Measurements from ENCODE around the gene C4orf50. TPM values are rescaled to one million over a fixed set of nuclear protein-coding genes. Genes with fewer than 3 reads are reported as not detected.

The C4orf50 gene
- total and polyA plus RNA-seq, 4 experiments from 2014 or later = 0.02 to 0.26 (median 0.25) TPM; not detected in 1

GRCh38 chr4:6031846-6032245 lies 13.6 kb upstream of the C4orf50 start:
- Mint-ChIP-seq H3K9me3 (no peaks in the 10 kb centered on the region), H3K27me3 (no peaks in the 10 kb centered on the region), H3K4me1 (no peaks in the 10 kb centered on the region), H3K36me3 (peaks cover 0 to 5% of the 10 kb centered on the region in 2 donors), H3K4me3 (no peak overlapping the region), H3K27ac (no peak overlapping the region)
- Histone ChIP-seq H3K4me3 (ENCODE audit: low read length in 2 of 2) (no peak overlapping the region), H3K27ac (ENCODE audit: low read depth, low read length) (no peak overlapping the region), H3K27me3 (ENCODE audit: insufficient read depth, low read length) (no peaks in the 10 kb centered on the region), H3K9me3 (ENCODE audit: control insufficient read depth in 1 of 2, low read length in 2 of 2) (no peaks in the 10 kb centered on the region), H3K36me3 (ENCODE audit: insufficient read depth, low read length) (no peaks in the 10 kb centered on the region), H3K4me1 (ENCODE audit: insufficient read depth, low read length) (no peaks in the 10 kb centered on the region)
- ChIA-PET CTCF (ENCODE audit: partially characterized antibody) (no interaction called here), POLR2A (ENCODE audit: partially characterized antibody) (no interaction called here)
- intact Hi-C loops (cut with micrococcal nuclease) = no loop called here
- DNase-seq = no peak

- ChIA-PET POLR2A (ENCODE audit: partially characterized antibody) (no interaction called here), CTCF (ENCODE audit: partially characterized antibody) (no interaction called here)
- Mint-ChIP-seq H3K4me1 (no peaks in the 10 kb centered on the region), H3K27ac (no peak overlapping the region), H3K27me3 (no peaks in the 10 kb centered on the region), H3K9me3 (no peaks in the 10 kb centered on the region), H3K36me3 (peaks cover 0 to 5% of the 10 kb centered on the region in 2 donors), H3K4me3 (no peak overlapping the region)
- Histone ChIP-seq H3K4me3 (ENCODE audit: low read length in 2 of 2) (no peak overlapping the region), H3K27me3 (ENCODE audit: insufficient read depth, low read length) (no peaks in the 10 kb centered on the region), H3K36me3 (ENCODE audit: insufficient read depth, low read length) (no peaks in the 10 kb centered on the region), H3K27ac (ENCODE audit: low read depth, low read length) (no peak overlapping the region), H3K9me3 (ENCODE audit: control insufficient read depth in 1 of 2, low read length in 2 of 2) (no peaks in the 10 kb centered on the region), H3K4me1 (ENCODE audit: insufficient read depth, low read length) (no peaks in the 10 kb centered on the region)
- intact Hi-C loops (cut with micrococcal nuclease) = no loop called here
- no peak for DNase-seq
Measured at GRCh38 chr4:6030679-6031078, 12.4 kb upstream of the C4orf50 start.

DNA sequence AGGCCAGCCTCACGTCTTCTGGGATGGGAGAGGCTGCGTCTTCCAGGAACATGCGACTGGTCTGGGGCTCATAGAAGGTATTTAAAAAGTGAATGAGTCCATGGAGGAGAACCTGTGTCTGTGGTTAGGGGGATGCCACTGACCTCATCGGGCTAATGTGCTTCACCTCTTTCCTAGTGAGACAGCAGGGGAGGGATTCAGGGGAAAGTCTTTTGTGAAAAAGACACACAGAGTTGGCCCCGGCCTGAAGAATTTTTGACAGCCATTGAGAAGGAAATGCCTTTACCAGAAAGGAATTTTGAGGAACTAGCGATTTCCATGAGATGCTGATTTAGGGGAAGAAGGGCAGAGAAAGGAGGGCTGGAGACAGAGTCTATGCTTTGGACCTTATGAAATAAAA lies 11.0 kb upstream of the C4orf50 start:
- no peaks in the 10 kb centered on the region for H3K4me1 ChIP-seq (ENCODE audit: insufficient read depth, low read length)
- no peaks in the 10 kb centered on the region for H3K36me3 ChIP-seq (ENCODE audit: insufficient read depth, low read length)
- no peaks in the 10 kb centered on the region for H3K9me3 Mint-ChIP-seq
- H3K27ac ChIP-seq (ENCODE audit: low read depth, low read length) = no peak overlapping the region
- ChIA-PET CTCF (ENCODE audit: partially characterized antibody) (interaction anchor here (1.5 kb wide), 1 partner anchor 8 kb away, joined by 4 read pairs; no protein-coding TSS in a partner anchor), POLR2A (ENCODE audit: partially characterized antibody) (no interaction called here)
- H3K4me3 ChIP-seq (ENCODE audit: low read length in 2 of 2) = no peak overlapping the region
- no peak overlapping the region for H3K4me3 Mint-ChIP-seq
- H3K27me3 Mint-ChIP-seq = no peaks in the 10 kb centered on the region
- no peak for DNase-seq
- H3K9me3 ChIP-seq (ENCODE audit: control insufficient read depth in 1 of 2, low read length in 2 of 2) = no peaks in the 10 kb centered on the region
- no peaks in the 10 kb centered on the region for H3K27me3 ChIP-seq (ENCODE audit: insufficient read depth, low read length)
- H3K4me1 Mint-ChIP-seq = no peaks in the 10 kb centered on the region
- H3K27ac Mint-ChIP-seq = no peak overlapping the region
- peaks cover 0 to 2% of the 10 kb centered on the region in 2 donors for H3K36me3 Mint-ChIP-seq
- intact Hi-C loops (cut with micrococcal nuclease) = no loop called here

DNA sequence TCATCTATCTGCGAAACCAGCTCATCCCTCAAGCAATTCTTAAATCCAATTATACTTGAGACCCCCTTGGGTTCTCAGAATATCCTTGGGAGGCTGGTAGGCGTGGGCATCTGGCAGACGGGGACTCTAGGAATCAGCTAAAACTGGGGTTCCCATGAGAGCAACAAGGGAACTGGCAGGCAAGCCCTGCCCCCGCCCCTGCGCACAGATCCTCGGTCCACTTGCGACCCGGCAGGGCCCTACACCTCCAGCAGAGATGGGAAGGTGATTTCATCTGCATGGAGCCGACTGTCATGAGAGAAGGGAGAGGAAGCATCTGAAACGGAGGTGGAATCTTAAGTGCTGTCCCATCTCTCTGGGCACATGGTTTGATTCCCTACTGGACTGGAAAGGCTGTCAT lies 9.9 kb upstream of the C4orf50 start:
- no peaks in the 10 kb centered on the region for H3K27me3 ChIP-seq (ENCODE audit: insufficient read depth, low read length)
- no peaks in the 10 kb centered on the region for H3K36me3 ChIP-seq (ENCODE audit: insufficient read depth, low read length)
- Mint-ChIP-seq H3K36me3 (peaks cover 0 to 2% of the 10 kb centered on the region in 2 donors), H3K4me3 (no peak overlapping the region), H3K27me3 (no peaks in the 10 kb centered on the region), H3K9me3 (no peaks in the 10 kb centered on the region), H3K27ac (no peak overlapping the region), H3K4me1 (no peaks in the 10 kb centered on the region)
- intact Hi-C loops (cut with micrococcal nuclease) = no loop called here
- no peak overlapping the region for H3K4me3 ChIP-seq (ENCODE audit: low read length in 2 of 2)
- H3K9me3 ChIP-seq (ENCODE audit: control insufficient read depth in 1 of 2, low read length in 2 of 2) = no peaks in the 10 kb centered on the region
- POLR2A ChIA-PET (ENCODE audit: partially characterized antibody) = interaction anchor here (1.0 kb wide), 1 partner anchor 17 kb away, joined by 3 read pairs; no protein-coding TSS in a partner anchor
- DNase-seq = no peak
- no peaks in the 10 kb centered on the region for H3K4me1 ChIP-seq (ENCODE audit: insufficient read depth, low read length)
- CTCF ChIA-PET (ENCODE audit: partially characterized antibody) = no interaction called here
- H3K27ac ChIP-seq (ENCODE audit: low read depth, low read length) = no peak overlapping the region

- Mint-ChIP-seq H3K27ac (no peak overlapping the region), H3K27me3 (no peaks in the 10 kb centered on the region), H3K4me1 (no peaks in the 10 kb centered on the region), H3K4me3 (no peak overlapping the region), H3K36me3 (peaks cover 0 to 2% of the 10 kb centered on the region in 2 donors), H3K9me3 (no peaks in the 10 kb centered on the region)
- H3K4me1 ChIP-seq (ENCODE audit: insufficient read depth, low read length) = no peaks in the 10 kb centered on the region
- no peaks in the 10 kb centered on the region for H3K9me3 ChIP-seq (ENCODE audit: control insufficient read depth in 1 of 2, low read length in 2 of 2)
- H3K36me3 ChIP-seq (ENCODE audit: insufficient read depth, low read length) = no peaks in the 10 kb centered on the region
- no peak overlapping the region for H3K27ac ChIP-seq (ENCODE audit: low read depth, low read length)
- H3K27me3 ChIP-seq (ENCODE audit: insufficient read depth, low read length) = no peaks in the 10 kb centered on the region
- CTCF ChIA-PET (ENCODE audit: partially characterized antibody) = no interaction called here
- no peak for DNase-seq
- POLR2A ChIA-PET (ENCODE audit: partially characterized antibody) = no interaction called here
- intact Hi-C loops (cut with micrococcal nuclease) = no loop called here
- no peak overlapping the region for H3K4me3 ChIP-seq (ENCODE audit: low read length in 2 of 2)
Measured at GRCh38 chr4:6027392-6027791, 9.2 kb upstream of the C4orf50 start.

DNA sequence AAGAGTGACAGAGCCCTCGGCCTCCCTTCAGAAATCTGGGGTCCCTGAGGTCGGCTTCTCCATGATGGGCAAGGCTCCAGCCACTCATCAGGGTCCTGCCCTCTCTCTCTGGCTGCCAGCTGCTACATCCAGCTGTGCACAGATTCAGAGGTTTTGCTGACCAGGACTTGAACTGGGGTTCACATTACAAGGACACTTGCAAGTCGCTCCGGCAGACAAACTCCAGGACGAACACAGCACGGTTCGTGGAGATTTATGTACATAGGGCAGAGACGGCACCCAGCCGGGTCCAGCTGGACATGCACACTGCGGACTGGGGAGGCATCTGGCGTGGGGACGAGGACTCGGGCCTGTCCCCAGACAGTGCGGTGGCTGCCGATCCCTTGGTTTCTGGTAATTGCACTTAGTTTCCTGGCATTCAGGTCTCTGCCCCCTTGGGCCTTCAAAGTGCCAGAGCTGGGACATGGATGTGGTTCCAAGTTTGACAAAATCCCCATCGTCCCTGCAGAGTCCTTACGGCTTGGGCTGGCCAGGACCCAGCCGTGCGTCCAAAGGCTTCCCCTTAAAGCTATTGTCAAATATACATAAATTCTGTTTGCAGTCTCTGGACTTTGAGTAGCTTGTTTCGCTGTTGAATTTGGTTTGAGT lies 6.2 kb upstream of the C4orf50 start:
- Histone ChIP-seq H3K27me3 (ENCODE audit: insufficient read depth, low read length) (no peaks in the 10 kb centered on the region), H3K36me3 (ENCODE audit: insufficient read depth, low read length) (no peaks in the 10 kb centered on the region), H3K27ac (ENCODE audit: low read depth, low read length) (no peak overlapping the region), H3K4me3 (ENCODE audit: low read length in 2 of 2) (no peak overlapping the region), H3K4me1 (ENCODE audit: insufficient read depth, low read length) (no peaks in the 10 kb centered on the region), H3K9me3 (ENCODE audit: control insufficient read depth in 1 of 2, low read length in 2 of 2) (no peaks in the 10 kb centered on the region)
- H3K4me3 Mint-ChIP-seq = no peak overlapping the region
- H3K27me3 Mint-ChIP-seq = peaks cover 0 to 1% of the 10 kb centered on the region in 2 donors
- intact Hi-C loops (cut with micrococcal nuclease) = no loop called here
- CTCF ChIA-PET (ENCODE audit: partially characterized antibody) = no interaction called here
- no peaks in the 10 kb centered on the region for H3K4me1 Mint-ChIP-seq
- peaks cover 0 to 2% of the 10 kb centered on the region in 2 donors for H3K36me3 Mint-ChIP-seq
- POLR2A ChIA-PET (ENCODE audit: partially characterized antibody) = no interaction called here
- no peaks in the 10 kb centered on the region for H3K9me3 Mint-ChIP-seq
- no peak for DNase-seq
- H3K27ac Mint-ChIP-seq = no peak overlapping the region

DNA sequence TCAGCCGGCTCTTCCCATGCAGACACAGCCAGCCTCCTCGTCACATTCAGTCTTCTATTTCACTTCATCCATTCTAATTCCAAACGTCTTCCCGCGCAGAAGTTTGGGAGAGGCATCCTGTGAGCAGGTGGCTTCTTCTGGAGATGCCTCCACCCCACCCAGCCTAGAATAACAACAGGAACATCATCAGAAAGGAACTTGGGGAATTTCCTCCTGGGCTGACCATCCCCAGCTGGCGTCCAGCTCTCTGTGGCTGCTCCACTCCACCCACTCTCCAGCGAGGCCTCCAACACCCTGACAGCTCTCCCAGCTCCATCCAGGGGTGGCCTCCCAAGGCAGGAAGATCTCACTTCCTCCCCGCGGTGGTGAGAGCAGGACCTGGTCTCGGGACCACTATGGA lies 5.5 kb upstream of the C4orf50 start:
- H3K9me3 ChIP-seq (ENCODE audit: control insufficient read depth in 1 of 2, low read length in 2 of 2) = no peaks in the 10 kb centered on the region
- Mint-ChIP-seq H3K9me3 (peaks cover 0 to 1% (median 0%) of the 10 kb centered on the region in 8 donors), H3K4me1 (peaks cover 0 to 1% (median under 1%) of the 10 kb centered on the region in 4 donors), H3K27me3 (peaks cover 0 to 3% of the 10 kb centered on the region in 2 donors), H3K27ac (peak overlapping the region in 1 of 7 donors; percentile 62), H3K36me3 (peaks cover 0 to 1% of the 10 kb centered on the region in 2 donors), H3K4me3 (no peak overlapping the region)
- ChIA-PET CTCF (ENCODE audit: partially characterized antibody) (no interaction called here), POLR2A (ENCODE audit: partially characterized antibody) (no interaction called here)
- no peak overlapping the region for H3K27ac ChIP-seq (ENCODE audit: low read depth, low read length)
- intact Hi-C loops (cut with micrococcal nuclease) = no loop called here
- no peak for DNase-seq
- no peaks in the 10 kb centered on the region for H3K27me3 ChIP-seq (ENCODE audit: insufficient read depth, low read length)
- no peak overlapping the region for H3K4me3 ChIP-seq (ENCODE audit: low read length in 2 of 2)
- H3K4me1 ChIP-seq (ENCODE audit: insufficient read depth, low read length) = no peaks in the 10 kb centered on the region
- no peaks in the 10 kb centered on the region for H3K36me3 ChIP-seq (ENCODE audit: insufficient read depth, low read length)
